T-helper 9 cell (primary cell): ENCODE measurements around the gene MMP17.

ENCODE experiments used
- DNase-seq: peaks from one replicate; pipeline ENCODE4 v3.0.0-alpha.2; 2020

The MMP17 gene

DNA sequence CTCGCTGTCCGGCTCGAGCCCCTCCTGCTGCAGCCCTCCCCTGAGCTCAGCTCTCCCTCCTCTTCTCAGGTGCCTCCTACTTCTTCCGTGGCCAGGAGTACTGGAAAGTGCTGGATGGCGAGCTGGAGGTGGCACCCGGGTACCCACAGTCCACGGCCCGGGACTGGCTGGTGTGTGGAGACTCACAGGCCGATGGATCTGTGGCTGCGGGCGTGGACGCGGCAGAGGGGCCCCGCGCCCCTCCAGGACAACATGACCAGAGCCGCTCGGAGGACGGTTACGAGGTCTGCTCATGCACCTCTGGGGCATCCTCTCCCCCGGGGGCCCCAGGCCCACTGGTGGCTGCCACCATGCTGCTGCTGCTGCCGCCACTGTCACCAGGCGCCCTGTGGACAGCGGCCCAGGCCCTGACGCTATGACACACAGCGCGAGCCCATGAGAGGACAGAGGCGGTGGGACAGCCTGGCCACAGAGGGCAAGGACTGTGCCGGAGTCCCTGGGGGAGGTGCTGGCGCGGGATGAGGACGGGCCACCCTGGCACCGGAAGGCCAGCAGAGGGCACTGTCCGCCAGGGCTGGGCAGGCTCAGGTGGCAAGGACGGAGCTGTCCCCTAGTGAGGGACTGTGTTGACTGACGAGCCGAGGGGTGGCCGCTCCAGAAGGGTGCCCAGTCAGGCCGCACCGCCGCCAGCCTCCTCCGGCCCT, 22.8 kb downstream of the MMP17 start:
- DNase-seq, result no peak

- DNase-seq, result no peak
These were observed 23.8 kb downstream of the MMP17 start for GRCh38 chr12:131851741-131852550.

DNA sequence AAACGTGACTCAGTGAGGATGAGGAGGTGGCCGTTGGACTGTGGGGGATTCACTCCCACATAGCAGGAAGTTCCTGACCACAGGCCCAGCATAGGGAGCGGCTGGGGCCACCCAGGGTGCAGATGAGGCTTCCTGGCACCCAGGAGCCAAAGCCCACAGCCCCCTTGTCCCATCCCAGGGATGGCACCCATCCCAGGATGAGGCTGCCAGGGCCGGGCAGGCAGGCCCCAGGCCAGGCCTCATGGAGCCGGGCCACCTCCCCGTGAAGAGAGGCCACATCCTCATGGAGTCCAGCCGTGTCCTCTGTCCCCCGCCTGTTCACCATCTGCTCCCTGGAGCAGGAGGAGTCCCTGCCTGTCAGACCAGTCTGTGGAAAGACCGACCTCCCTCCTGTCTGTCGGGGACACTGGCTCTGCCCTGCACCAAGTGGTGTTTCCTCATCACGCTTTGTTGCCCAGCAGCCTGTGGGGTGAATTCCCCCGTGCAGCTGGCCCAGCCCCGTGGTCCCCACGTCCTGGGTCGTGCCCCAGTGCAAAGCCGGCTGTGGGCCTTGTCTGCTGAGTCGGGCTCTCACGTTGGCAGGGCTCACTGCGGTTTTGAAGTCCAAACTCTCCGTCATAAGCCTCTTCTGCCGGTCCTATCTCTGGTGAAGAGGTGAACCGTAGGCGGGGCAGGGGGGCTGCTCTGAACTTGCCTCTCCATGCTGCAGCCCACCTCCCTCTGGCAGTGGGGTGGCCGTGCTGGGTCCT, 24.5 kb downstream of the MMP17 start:
- DNase-seq, result no peak

DNA sequence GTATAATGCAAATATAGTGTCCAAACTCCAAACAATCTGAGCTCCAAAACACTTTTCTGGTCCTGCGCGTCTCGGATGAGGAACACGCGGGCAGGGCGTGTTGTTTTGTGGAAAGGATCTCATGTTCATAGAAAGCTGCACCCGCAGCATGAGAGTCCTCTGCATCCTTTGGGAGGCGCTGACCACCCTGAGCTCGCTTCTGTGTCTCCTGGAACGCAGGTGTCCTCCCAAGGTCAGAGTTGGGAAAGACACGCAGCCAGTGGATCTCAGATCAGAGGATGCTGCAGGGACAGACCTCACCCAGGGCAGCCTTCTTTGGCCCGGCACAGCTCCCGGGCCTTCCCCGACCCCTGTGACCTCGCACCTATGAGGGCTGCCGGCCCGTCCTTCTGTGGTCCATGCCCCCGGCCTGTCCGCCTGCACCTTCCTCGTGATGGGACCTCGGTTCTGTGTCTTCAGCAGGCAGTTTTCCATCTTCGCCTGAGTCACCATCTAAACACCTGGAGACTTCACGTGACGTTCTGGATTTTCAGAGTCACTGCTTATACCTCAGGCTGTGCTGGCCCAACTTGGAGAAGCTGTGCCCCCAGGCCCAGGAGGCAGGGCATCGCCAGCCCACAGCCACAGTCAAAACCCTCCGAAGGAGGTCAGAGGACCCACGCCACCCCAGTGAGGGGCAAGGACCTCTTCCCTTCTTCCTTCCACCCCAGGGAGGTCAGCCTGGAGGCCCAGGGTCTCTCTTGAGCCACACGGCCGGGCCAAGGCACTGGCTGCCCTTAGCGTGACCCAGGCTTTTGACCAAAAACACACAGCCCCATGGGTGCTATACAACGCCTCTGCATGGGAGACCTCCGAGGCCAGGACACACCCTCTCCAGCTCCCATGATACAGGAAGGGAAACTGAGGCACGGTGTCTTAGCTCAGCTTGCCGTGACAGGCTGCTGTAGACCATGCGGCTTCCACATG, 25.9 kb downstream of the MMP17 start:
- no peak for DNase-seq

DNA sequence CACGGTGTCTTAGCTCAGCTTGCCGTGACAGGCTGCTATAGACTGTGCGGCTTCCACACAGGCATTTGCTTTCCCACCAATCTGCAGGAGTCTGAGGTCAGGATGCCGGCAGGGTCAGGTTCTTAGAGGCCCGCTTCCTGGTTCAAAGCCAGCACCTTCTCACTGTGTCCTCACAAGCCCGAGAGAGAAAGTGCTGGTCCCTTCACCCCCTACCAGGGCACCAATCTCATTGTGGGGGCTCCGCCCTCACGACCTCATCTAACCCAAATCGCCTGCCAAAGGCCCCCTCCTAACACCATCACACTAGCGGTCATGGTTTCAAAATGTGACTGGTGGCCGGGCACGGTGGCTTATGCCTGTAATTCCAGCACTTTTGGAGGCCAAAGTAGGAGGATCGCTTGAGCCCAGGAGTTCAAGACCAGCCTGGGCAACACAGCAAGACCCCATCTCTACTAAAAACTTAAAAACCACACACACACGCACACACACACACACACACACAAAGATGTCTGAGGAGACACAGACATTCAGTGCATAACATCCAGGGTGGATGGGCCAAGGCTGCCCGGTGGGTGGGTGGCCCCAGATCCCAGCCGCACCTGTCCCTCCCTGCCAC, 26.8 kb downstream of the MMP17 start:
- no peak for DNase-seq

- DNase-seq, result no peak
These were observed 27.4 kb downstream of the MMP17 start for GRCh38 chr12:131855521-131856142.

DNA sequence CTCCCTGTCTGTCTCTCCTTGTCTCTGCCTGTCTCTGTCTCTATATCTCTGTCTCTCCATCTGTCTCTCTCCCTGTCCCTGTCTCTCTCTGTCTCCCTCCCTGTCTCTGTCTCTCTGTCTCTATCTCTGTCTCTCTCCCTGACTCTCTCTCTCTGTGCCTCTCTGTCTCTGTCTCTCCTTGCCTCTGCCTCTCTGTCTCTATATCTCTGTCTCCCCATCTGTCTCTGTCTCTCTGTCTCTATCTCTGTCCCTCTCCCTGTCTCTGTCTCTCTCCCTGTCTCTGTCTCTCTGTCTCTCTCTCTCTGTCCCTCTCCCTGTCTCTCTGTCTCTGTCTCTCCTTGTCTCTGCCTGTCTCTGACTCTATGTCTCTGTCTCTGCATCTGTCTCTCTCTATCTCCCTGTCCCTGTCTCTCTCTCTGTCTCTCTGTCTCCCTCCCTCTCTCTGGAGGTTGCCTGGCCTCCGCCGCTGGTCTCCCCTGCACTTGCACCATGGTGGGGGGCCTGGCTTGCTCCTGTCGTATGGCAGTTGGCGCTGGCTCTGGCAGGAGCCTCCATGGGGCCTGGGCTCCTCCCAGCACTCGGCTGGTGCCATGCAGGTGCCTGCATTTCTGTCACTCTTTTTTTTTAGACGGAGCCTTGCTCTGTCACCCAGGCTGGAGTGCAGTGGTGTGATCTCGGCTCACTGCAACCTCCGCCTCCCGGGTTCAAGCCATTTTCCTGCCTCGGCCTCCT, 28.3 kb downstream of the MMP17 start:
- no peak for DNase-seq

- no peak for DNase-seq
These were observed 30.0 kb downstream of the MMP17 start for GRCh38 chr12:131857908-131858850.

DNA sequence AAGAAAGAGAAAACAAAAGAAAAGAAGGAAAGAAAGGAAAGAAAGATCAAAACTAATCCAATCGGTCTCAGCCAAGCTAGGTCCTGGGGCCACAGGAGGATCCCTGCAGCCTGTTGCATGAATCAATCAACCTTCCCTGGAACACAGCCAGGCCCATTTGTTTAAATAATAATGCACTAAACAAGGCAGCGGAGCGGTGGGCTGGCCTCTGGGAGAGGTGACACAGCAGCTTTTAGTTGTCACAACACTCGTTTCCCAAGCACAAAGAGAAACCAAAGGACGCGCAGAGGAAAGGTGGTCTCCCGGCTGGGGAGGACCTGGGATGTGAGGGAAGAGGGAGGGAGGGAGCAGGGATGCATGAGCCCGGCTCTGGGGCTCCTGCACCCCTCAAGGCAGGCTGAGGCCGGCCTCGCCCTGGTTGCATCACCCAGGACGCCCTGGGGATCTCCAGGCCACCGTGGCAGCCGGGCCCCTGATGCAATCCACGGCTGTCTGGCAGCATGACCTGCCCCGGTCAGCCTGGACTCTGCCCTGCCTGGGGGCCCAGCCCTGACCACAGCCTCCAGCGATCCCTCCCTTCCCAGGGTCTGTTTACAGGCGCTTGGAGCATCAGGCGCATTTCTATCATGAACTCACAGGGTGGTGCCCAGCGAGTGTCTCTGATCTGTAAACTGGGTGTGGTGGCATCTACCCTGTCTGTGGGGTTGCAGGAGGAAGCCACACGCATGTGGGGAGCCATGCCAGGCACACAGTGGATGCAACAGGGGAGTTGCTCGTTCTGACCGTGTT, 32.5 kb downstream of the MMP17 start:
- DNase-seq, result no peak

DNA sequence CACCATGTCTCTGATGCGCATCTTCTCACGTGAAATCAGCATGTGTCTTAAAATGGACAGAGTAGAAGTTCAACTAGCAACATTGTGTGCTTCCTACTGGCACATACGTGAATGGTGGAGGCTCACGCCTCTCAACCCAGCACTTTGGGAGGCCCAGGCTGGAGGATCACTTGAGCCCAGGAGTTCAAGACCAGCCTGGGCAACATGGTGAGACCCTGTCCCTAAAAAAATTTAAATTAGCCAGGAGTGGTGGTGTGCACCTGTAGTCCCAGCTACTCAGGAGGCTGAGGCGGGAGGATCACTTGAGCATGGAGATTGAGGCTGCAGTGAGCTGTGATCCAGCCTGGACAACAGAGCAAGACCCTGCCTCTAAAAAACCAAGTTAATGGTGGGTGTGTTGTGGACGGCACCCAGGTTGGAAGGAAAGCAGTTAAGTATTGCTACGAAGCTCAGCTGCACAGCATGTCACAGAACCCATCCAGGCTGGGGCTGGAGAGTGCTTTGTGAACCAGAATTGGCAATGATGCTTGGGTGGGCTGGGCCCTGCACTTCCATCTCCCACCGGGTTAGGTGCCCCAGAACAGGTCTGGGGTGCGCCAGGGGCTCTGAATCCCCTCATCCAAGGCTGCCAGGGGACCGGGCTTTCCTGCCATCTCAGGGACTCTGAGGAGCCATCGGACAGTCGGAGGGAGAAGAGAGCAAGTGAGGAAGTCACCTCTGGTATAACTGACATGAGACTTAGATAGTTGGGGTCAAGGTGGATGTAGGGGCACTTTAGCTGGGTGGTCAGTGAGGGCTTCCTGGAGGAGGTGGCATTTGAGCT, 33.3 kb downstream of the MMP17 start:
- no peak for DNase-seq

- DNase-seq, result no peak
These were observed 33.9 kb downstream of the MMP17 start for GRCh38 chr12:131862084-131862441.

GRCh38 chr12:131862600-131862993, 34.4 kb downstream of the MMP17 start:
- DNase-seq, result no peak

DNA sequence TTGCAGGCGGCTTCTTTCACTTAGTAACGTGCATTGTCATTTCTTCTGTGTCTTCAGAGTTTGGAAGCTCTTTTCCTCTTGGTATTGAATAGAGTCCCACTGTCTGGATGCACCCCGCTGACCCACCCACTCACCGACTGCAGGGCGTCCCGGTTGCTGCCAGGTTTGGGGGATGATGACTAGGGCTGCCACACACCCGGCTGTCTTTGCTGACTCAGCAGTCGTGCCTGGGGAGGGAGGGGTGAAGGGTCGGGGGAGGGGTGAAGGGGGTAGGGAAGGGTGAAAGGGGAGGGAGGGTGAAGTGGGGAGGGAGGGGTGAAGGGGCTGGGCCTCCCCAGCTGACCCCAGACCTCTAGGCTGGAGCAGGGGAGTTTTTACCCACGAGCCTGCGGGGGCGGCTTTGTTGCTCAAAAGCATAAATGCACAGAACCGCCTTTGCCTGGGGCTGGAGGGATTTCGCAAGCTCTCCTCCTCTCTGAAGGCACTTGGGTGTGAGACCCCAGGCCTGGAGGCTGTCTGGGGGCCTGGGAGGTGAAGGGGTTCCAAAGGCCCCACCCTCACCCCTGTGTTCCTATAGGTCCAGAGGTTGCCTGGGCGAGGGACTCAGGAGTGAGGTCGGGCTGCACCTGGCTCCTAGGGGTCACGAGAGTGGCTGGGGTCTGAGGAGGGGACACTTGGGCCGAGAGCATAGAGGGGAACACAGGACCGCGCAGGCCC, 35.0 kb downstream of the MMP17 start:
- DNase-seq, result no peak

DNA sequence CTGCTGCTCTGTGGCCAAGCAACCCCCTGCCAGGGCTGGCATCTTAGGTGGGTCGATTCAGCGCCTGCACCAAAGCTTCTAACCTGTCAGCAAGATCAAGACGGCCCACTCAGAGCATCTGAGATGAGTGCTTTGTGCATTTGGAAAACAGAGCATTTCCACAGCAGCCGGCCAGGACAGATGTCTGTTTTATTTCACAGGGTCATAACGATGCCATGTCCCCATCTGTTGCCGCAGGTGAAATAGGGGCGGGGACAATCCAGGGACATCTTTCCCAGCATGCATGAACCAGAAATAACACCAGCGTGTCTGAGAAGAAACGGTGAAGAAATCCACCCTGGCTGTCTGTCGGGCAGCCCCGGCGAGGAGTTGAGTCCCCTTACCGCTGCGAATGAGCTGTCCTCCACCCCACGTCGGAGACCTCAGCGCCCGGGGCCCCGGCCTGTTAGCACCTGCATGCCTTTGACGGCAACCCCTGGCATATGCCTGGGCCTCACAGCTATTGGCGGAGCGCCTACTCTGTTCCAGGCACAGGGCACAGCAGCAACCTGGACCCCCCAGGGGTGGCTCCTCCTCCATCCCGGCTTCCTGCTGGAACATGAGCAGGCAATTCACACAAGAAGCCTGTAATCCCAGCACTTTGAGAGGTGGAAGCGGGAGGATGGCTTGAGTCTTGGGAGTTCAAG, 35.7 kb downstream of the MMP17 start:
- DNase-seq, result no peak

- no peak for DNase-seq
These were observed 36.3 kb downstream of the MMP17 start for GRCh38 chr12:131864469-131864868.

- no peak for DNase-seq
These were observed 37.1 kb downstream of the MMP17 start for GRCh38 chr12:131865180-131865875.
